ENCODE data around the gene MRPS30.

DNA sequence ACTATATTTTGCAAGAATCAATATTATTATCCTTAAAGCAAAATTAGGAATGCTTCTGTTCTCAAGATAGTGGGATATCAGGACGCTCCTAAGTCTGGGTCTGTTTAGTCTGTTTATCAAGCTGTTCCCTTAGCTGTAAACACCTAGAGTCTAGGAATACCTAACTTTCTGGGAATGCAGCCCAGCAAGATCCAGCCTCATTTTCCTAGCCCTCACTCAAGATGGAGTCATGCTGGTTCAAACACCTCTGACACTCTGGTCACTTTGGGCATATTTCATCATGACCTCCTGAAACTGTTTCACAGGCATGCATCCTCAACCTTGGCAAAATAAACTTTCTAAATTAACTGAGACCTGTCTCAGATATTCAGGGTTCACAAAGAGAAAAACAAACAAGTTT is 14.4 kb upstream of the MRPS30 start:
- TF ChIP-seq, protein P1, sequence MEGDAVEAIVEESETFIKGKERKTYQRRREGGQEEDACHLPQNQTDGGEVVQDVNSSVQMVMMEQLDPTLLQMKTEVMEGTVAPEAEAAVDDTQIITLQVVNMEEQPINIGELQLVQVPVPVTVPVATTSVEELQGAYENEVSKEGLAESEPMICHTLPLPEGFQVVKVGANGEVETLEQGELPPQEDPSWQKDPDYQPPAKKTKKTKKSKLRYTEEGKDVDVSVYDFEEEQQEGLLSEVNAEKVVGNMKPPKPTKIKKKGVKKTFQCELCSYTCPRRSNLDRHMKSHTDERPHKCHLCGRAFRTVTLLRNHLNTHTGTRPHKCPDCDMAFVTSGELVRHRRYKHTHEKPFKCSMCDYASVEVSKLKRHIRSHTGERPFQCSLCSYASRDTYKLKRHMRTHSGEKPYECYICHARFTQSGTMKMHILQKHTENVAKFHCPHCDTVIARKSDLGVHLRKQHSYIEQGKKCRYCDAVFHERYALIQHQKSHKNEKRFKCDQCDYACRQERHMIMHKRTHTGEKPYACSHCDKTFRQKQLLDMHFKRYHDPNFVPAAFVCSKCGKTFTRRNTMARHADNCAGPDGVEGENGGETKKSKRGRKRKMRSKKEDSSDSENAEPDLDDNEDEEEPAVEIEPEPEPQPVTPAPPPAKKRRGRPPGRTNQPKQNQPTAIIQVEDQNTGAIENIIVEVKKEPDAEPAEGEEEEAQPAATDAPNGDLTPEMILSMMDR (IDR thresholded peaks at IDR 0.05), result no peak
- TF ChIP-seq POLR2A (IDR thresholded peaks at IDR 0.05), result no peak

All from testis (tissue), 2 donors.